GM06990 (cell line): ENCODE data around the gene TMEM91.
"Not testable (repeated sequence)": the region's sequence is repeated elsewhere in the genome, so short reads cannot be mapped to it uniquely, and the experiment has no call there.

Source experiments
- DNase-seq: peaks from one replicate; pipeline ENCODE4 v3.0.0-alpha.2; 2011; ENCODE audit not compliant: insufficient read length; ENCODE audit errors: extremely low read depth
- H3K27me3 ChIP-seq: replicated peaks from 2 replicates; pipeline ENCODE4 v1.6.0; 2011; ENCODE audit warnings: low read length; ENCODE audit not compliant: control insufficient read depth, insufficient read depth
- H3K36me3 ChIP-seq: 2 replicates; pipeline ENCODE4 v1.5.1; 2011; ENCODE audit warnings: low read length; ENCODE audit not compliant: control insufficient read depth, insufficient read depth
- H3K4me3 ChIP-seq: replicated peaks from 2 replicates; pipeline ENCODE4 v1.5.1; 2011; ENCODE audit warnings: low read depth, mild to moderate bottlenecking, control low read depth, low read length
- TF ChIP-seq, protein P1 (sequence below): IDR thresholded peaks from 2 replicates; pipeline ENCODE4 v1.5.1; 2011; ENCODE audit warnings: low read length, control low read depth, mild to moderate bottlenecking, inconsistent platforms; ENCODE audit not compliant: insufficient read depth, poor library complexity, severe bottlenecking

Gene TMEM91

DNA sequence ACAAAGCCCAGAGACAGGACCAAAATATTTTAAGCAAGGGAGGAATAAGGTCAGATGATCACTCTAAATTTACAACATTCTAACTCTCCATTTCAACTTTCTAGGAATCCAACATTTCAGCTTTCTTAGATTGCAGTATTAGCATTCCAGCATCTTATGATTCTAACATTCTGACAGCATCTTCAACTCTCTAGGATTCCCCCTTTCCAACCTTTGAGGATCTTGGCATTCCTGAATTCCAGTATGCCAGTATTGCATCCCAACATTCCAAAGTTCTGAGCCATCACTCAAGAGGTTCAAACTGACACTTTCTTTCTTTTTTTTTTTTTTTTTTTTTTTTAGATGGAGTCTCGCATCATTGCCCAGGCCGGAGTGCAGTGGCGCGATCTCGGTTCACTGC lies 36.4 kb upstream of the TMEM91 start:
- H3K4me3 ChIP-seq, result no peak overlapping the region
- TF ChIP-seq, protein P1, sequence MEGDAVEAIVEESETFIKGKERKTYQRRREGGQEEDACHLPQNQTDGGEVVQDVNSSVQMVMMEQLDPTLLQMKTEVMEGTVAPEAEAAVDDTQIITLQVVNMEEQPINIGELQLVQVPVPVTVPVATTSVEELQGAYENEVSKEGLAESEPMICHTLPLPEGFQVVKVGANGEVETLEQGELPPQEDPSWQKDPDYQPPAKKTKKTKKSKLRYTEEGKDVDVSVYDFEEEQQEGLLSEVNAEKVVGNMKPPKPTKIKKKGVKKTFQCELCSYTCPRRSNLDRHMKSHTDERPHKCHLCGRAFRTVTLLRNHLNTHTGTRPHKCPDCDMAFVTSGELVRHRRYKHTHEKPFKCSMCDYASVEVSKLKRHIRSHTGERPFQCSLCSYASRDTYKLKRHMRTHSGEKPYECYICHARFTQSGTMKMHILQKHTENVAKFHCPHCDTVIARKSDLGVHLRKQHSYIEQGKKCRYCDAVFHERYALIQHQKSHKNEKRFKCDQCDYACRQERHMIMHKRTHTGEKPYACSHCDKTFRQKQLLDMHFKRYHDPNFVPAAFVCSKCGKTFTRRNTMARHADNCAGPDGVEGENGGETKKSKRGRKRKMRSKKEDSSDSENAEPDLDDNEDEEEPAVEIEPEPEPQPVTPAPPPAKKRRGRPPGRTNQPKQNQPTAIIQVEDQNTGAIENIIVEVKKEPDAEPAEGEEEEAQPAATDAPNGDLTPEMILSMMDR, result no peak
- H3K36me3 ChIP-seq, result peaks cover 30% of the 10 kb centered on the region
- no peak for DNase-seq
- no peaks in the 10 kb centered on the region for H3K27me3 ChIP-seq

DNA sequence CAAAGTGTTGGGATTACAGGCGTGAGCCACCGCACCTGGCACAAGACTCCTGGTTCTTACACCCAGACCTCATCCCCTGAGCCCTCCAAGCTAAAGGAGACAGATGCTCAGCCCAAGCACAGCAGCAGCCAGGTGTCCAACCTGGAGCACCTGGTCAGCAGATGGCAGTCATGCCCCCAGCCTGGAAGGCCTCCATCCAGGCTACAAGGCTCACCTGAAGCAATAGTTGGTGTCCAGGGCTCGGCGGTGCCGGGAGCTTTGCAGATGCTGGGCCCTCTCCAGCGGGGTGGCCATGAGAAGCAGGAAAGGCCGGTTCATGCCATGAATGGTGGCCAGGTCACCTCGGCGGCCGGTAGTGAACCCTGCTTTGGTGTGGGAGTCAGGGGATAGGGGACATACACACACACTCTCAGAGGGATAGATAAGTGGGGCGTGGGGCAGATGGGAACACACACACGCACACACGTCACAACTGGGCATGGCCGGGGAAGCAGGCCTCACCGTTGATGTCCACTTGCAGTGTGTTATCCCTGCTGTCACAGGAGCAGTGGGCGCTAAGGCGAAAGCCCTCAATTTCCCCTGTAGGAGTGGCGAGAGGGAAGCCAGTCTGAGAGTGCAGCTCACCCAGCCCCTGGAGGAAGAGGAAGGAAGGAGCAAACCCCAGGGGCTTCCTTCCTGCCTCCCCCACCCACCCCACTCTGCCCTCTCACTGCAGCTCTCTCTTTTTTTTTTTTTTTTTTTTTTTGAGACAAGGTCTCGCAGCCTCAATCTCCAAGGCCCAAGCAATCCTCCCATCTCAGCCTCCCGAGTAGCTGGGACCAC lies 34.5 kb upstream of the TMEM91 start:
- Histone ChIP-seq H3K4me3 (no peak overlapping the region), H3K27me3 (no peaks in the 10 kb centered on the region), H3K36me3 (peaks cover 30% of the 10 kb centered on the region)
- no peak for DNase-seq
- TF ChIP-seq, protein P1, result no peak

DNA sequence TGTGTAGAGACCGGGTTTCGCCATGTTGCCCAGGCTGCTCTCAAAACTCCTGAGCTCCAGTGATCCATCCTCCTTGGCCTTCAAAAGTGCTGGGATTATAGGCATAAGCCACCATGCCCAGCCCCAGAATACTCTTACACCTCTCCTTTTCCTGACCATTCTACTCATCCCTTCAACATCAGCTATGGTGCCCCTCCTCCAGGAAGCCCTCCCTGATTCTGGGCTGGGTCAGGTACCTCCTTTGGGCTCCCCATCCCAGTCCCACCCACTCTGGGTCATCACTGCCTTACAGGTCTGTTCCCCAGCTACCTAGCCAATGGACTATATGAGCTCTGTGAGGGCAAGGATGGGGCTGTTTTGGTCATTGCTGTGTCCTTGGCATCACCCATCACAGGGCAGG lies 32.2 kb upstream of the TMEM91 start:
- H3K36me3 ChIP-seq, result peaks cover 37% of the 10 kb centered on the region
- no peaks in the 10 kb centered on the region for H3K27me3 ChIP-seq
- DNase-seq, result no peak
- H3K4me3 ChIP-seq, result no peak overlapping the region
- TF ChIP-seq, protein P1, result no peak

DNA sequence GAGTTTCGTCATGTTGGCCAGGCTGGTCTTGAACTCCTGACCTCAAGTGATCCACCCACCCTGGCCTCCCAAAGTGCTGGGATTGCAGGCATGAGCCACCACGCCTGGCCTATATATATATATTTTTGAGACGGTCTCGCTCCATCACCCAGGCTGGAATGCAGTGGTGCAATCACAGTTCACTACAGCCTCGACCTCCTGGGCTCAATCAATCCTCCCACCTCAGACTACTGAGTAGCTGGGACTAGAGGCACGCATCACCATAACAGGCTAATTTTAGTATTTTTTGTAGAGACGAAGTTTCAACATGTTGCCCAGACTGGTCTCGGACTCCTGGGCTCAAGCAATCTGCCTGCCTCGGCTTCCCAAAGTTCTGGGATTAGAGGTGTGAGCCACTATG lies 29.4 kb upstream of the TMEM91 start:
- not testable (repeated sequence) for H3K4me3 ChIP-seq, H3K27me3 ChIP-seq, DNase-seq
- H3K36me3 ChIP-seq, result peaks cover 28% of the 10 kb centered on the region

DNA sequence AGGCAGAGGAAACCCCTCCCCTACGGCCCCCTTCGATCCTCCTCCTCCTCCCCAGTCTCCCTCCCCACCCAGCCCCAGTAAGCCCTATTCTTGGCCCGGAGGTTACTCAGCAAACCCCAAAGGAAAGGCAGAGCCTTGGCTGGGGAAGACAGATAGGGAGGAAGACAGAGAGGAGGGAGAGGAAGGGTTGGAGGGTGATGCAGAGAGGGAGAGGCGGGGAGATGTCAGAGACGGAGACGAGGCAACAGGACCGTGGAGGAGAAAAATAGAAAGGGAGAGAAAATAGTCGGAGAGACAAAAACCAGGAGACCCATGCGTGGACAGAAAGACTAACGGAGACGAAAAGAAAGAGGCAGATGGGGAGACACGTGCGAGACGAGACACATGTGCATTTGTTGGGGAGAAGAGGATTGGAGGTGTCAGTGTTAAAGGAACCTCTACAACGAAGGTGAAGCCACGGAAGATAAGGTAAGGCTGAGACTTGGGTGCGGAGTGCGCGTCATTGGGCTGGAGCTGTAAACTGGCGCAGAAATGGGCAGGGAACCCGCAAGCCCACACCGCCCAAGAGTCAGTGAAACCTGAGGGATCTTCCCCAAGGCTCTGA lies 25.5 kb upstream of the TMEM91 start:
- TF ChIP-seq, protein P1, result no peak
- Histone ChIP-seq H3K27me3 (no peaks in the 10 kb centered on the region), H3K4me3 (peak overlapping the region; percentile 94), H3K36me3 (peaks cover 8% of the 10 kb centered on the region)
- DNase-seq, result no peak
